Testis (tissue), 3 donors: ENCODE results near the gene SERPINA12. TPM values are rescaled to one million over a fixed set of nuclear protein-coding genes. Genes with fewer than 3 reads are reported as not detected.

ENCODE experiments used
- DNase-seq: peaks from one replicate; pipeline ENCODE4 v3.0.0-alpha.2; 2019
- H3K27ac ChIP-seq, 2 donors: fragments of 200-600 bp; sonication (generic); one replicate each; pipeline ENCODE4 v1.5.1; 2019
- H3K27me3 ChIP-seq: fragments of 200-600 bp; sonication (generic); one replicate; pipeline ENCODE4 v1.5.1; 2019
- H3K36me3 ChIP-seq: fragments of 200-600 bp; sonication (generic); one replicate; pipeline ENCODE4 v1.5.1; 2017; ENCODE audit warnings: low read depth; ENCODE audit errors: missing control alignments
- H3K4me1 ChIP-seq: fragments of 200-600 bp; sonication (generic); one replicate; pipeline ENCODE4 v1.5.1; 2019
- H3K4me3 ChIP-seq, 2 donors: fragments of 200-600 bp; sonication (generic); one replicate each; pipeline ENCODE4 v1.5.1; 2017 to 2019
- H3K9me3 ChIP-seq: fragments of 200-600 bp; sonication (generic); one replicate; pipeline ENCODE4 v1.5.1; 2017
- POLR2A ChIP-seq: fragments of 450-650 bp; IDR thresholded peaks from one replicate; pipeline ENCODE4 v1.6.1; 2017; ENCODE audit warnings: antibody characterized with exemption, mild to moderate bottlenecking, moderate library complexity
- WGBS, 2 donors: methylation state at CpG; one replicate each; pipeline ENCODE4 v1.1.5; 2018; 5-methylcytosine and 5-hydroxymethylcytosine counted together
- intact Hi-C: fragments of 100-400 bp; cut with DNase I; formaldehyde crosslinking; loops from one replicate; pipeline ENCODE4 v1.15.1; 2023; ENCODE audit warnings: low total_unique reads
- polyA plus RNA-seq: library from polyadenylated mRNA; stranded (reverse); fragments of 350-450 nt; fragmentation: Illumina TruSeq; extraction: RNeasy Lipid Tissue Mini Kit (QIAGEN cat#74804); gene quantifications from one replicate; pipeline ENCODE4 v1.2.3, GENCODE V29; 2014; ENCODE audit warnings: low read depth, low replicate concordance; ENCODE audit not compliant: insufficient read depth
- total RNA-seq, 2 donors: library from RNA; depleted of rRNA; stranded (reverse); fragments of >200 nt; gene quantifications; one replicate each; pipeline ENCODE4 v1.2.3, GENCODE V29; 2016
- TF ChIP-seq, protein P1 (sequence below), 3 experiments: fragments of 450-650 bp in 2 of 3; fragments of 200-600 bp in 1 of 3; sonication (generic) in 1 of 3; IDR thresholded peaks; one replicate each; pipeline ENCODE4 v1.5.1; 2016 to 2019; ENCODE audit warnings: antibody characterized with exemption in 3 of 3, mild to moderate bottlenecking in 2 of 3, moderate library complexity in 1 of 3

The SERPINA12 gene
- total and polyA plus RNA-seq, 3 donors from 2014 or later = 0.25 to 0.47 TPM; not detected in 1

DNA sequence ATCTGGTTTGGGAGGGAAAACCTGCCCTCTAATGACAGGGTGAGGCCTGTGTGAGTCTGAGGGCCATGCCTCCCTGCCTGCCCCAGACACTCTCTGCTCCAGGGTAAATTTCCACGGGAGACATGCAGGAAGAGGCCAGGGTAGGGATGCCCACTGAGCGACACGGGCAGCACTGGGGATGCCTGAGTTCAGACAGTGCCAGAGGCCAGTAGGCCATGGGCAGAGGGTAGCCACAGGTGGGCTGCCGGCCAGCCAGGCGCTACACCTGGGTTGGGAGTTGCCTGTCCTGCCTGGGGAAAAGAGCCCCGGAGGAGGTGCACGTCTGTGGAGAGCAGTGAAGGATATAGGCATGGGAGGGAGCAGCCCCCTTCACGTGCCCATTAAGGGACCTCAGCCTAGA, 3.6 kb downstream of the SERPINA12 start:
- TF ChIP-seq, protein P1, sequence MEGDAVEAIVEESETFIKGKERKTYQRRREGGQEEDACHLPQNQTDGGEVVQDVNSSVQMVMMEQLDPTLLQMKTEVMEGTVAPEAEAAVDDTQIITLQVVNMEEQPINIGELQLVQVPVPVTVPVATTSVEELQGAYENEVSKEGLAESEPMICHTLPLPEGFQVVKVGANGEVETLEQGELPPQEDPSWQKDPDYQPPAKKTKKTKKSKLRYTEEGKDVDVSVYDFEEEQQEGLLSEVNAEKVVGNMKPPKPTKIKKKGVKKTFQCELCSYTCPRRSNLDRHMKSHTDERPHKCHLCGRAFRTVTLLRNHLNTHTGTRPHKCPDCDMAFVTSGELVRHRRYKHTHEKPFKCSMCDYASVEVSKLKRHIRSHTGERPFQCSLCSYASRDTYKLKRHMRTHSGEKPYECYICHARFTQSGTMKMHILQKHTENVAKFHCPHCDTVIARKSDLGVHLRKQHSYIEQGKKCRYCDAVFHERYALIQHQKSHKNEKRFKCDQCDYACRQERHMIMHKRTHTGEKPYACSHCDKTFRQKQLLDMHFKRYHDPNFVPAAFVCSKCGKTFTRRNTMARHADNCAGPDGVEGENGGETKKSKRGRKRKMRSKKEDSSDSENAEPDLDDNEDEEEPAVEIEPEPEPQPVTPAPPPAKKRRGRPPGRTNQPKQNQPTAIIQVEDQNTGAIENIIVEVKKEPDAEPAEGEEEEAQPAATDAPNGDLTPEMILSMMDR (IDR thresholded peaks at IDR 0.05) = no peak
- no peak for TF ChIP-seq POLR2A
- Histone ChIP-seq H3K27ac (no peak overlapping the region), H3K4me3 (no peak overlapping the region), H3K36me3 (no peaks in the 10 kb centered on the region), H3K4me1 (no peaks in the 10 kb centered on the region), H3K27me3 (no peaks in the 10 kb centered on the region), H3K9me3 (no peaks in the 10 kb centered on the region)
- WGBS, 2 donors = 73 to 91% methylated on average over 5 to 8 of the region's 8 CpGs
- no peak for DNase-seq
- intact Hi-C loops = no loop called here

DNA sequence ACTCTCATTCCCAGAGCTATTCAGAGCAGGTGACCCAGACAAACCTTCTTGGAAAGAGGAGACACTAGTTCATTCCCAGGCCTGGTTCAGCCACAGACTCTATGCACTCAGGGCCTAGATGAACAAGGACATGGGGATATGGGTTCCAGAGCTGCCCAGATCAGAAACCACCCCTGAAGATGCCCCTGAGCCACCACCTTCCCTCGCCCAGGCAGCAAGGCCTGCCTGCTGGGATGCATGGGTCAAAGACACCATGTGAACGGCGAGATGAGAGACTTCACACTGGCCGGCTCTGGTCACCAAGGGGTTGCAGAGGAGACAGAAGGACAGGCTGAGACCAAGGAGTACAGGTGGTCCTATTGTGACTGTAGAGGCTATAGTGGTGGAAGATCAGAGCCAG, 4.1 kb downstream of the SERPINA12 start:
- intact Hi-C loops = no loop called here
- 92 to 97% methylated on average over 4 of the region's 4 CpGs for WGBS, 2 donors
- Histone ChIP-seq H3K4me1 (no peaks in the 10 kb centered on the region), H3K4me3 (no peak overlapping the region), H3K36me3 (no peaks in the 10 kb centered on the region), H3K27me3 (no peaks in the 10 kb centered on the region), H3K27ac (no peak overlapping the region), H3K9me3 (no peaks in the 10 kb centered on the region)
- DNase-seq = no peak
- no peak for TF ChIP-seq POLR2A
- TF ChIP-seq, protein P1 (IDR thresholded peaks at IDR 0.05) = no peak

DNA sequence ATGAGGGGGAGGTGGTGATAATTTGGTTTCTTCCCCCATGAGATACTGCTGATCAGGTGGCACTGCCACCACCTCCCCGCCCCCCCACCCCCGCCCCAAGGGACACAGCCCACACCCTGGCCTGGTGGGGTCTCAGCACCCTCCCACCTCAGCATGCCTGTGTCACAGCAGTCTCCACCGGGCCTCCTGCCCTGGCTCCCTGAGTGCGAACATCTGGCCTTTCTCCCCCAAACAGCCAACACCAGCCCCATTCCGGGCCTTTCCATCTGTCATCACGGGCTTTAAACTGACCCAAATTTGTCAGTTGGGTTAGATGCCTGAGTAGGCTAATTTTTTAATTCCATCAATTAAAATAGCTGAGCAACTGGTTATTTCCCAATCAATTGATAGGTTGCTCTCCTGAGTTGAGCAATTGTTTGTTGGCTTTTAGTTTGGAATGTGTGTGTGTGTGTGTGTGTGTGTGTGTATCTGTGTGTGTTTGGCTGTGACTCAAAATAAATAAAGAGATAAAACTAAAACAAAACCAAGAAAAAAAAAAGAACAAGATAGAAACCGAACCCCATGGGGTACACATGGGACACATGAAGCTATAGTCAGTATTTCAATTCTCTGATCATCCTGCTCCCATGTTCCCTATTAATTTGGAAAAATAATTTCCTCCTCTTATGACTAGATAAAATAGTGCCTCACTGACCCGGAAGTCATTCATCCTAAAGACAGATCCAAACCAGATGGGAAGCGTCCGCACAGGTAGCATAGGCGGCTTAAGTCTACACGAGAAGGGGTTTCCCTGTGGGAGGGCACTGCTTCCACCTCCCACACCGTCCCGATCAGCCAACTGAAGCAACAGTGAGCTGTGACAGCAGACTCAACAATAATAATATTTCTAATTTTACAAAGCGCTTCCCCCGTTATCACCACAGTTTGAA, 7.4 kb downstream of the SERPINA12 start:
- no peak for DNase-seq
- no peak for TF ChIP-seq POLR2A
- TF ChIP-seq, protein P1 (IDR thresholded peaks at IDR 0.05) = no peak
- no peaks in the 10 kb centered on the region for H3K9me3 ChIP-seq
- no peaks in the 10 kb centered on the region for H3K27me3 ChIP-seq
- intact Hi-C loops = no loop called here
- H3K27ac ChIP-seq = no peak overlapping the region
- H3K36me3 ChIP-seq = no peaks in the 10 kb centered on the region
- H3K4me1 ChIP-seq = no peaks in the 10 kb centered on the region
- 75 to 78% methylated on average over 14 to 16 of the region's 16 CpGs for WGBS, 2 donors
- no peak overlapping the region for H3K4me3 ChIP-seq

DNA sequence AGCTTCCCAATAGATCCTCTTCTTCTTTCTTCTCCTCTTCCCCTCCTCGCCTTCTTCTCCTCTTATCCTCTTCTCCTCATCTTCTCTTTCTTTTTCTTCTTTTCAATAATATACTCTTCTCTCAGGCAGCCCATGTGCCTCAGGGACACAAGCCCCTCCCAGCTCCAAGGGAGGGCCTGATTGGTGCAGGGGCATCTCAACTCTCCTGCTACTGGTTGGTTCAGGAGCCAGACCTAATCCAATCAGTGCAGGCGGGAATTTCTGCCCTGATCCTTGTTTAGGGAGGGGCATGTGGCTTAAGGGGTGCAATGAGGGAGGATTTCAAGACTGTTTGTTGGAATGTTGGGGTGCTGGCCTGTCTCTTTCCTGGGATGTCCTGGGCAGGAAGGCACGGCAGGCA, 9.0 kb downstream of the SERPINA12 start:
- H3K4me3 ChIP-seq = no peak overlapping the region
- no peaks in the 10 kb centered on the region for H3K36me3 ChIP-seq
- TF ChIP-seq, protein P1 (IDR thresholded peaks at IDR 0.05) = no peak
- no peak for TF ChIP-seq POLR2A
- 84 to 88% methylated on average over 2 to 3 of the region's 3 CpGs for WGBS, 2 donors
- no peaks in the 10 kb centered on the region for H3K4me1 ChIP-seq
- intact Hi-C loops = no loop called here
- no peak overlapping the region for H3K27ac ChIP-seq
- no peak for DNase-seq
- no peaks in the 10 kb centered on the region for H3K27me3 ChIP-seq
- no peaks in the 10 kb centered on the region for H3K9me3 ChIP-seq
